SU-DHL-6 (cell line): ENCODE data around the gene TMEM242.

Source experiments
- H2AFZ ChIP-seq: fragments of 200-600 bp; sonication (generic); 2 replicates; pipeline ENCODE4 v1.6.1; 2014; ENCODE audit warnings: low read depth, mild to moderate bottlenecking, moderate library complexity, mixed read lengths, antibody characterized with exemption, low read length; ENCODE audit not compliant: severe bottlenecking
- H3F3A ChIP-seq: fragments of 200-600 bp; shearing (Covaris generic); 2 replicates; pipeline ENCODE4 v1.6.0; 2016; ENCODE audit warnings: antibody characterized with exemption, mild to moderate bottlenecking; ENCODE audit not compliant: insufficient read depth
- H3K27ac ChIP-seq: fragments of 200-600 bp; sonication (generic); 2 replicates; pipeline ENCODE4 v1.5.1; 2016; ENCODE audit warnings: low read depth, mild to moderate bottlenecking, low read length, moderate library complexity, mixed read lengths
- H3K27me3 ChIP-seq: fragments of 200-600 bp; sonication (generic), shearing (Covaris generic); 2 replicates; pipeline ENCODE4 v1.6.0; 2014; ENCODE audit warnings: mild to moderate bottlenecking, low read length
- H3K36me3 ChIP-seq: fragments of 200-600 bp; sonication (generic); 2 replicates; pipeline ENCODE4 v1.6.1; 2014; ENCODE audit warnings: mild to moderate bottlenecking, low read length, mixed read lengths
- H3K4me2 ChIP-seq: fragments of 300-600, 200-600 bp; shearing (Covaris generic), sonication (generic); 2 replicates; pipeline ENCODE4 v1.6.0; 2014; ENCODE audit warnings: low read length, low read depth, mild to moderate bottlenecking; ENCODE audit not compliant: poor library complexity, severe bottlenecking
- H3K4me3 ChIP-seq: fragments of 200-600 bp; sonication (generic); 2 replicates; pipeline ENCODE4 v1.5.1; 2014; ENCODE audit warnings: antibody characterized with exemption, low read length, mild to moderate bottlenecking, mixed read lengths; ENCODE audit not compliant: insufficient read depth, poor library complexity, severe bottlenecking
- H3K79me2 ChIP-seq: fragments of 200-600 bp; sonication (generic); 2 replicates; pipeline ENCODE4 v1.6.1; 2014; ENCODE audit warnings: mild to moderate bottlenecking, low read length, moderate library complexity; ENCODE audit not compliant: insufficient read depth
- H3K9ac ChIP-seq: fragments of 200-600 bp; sonication (generic); 2 replicates; pipeline ENCODE4 v1.7.0; 2014; ENCODE audit warnings: mild to moderate bottlenecking, low read length
- H3K9me2 ChIP-seq: fragments of 200-600 bp; sonication (generic); replicated peaks from 2 replicates; pipeline ENCODE4 v1.6.1; 2014; ENCODE audit warnings: low read length; ENCODE audit not compliant: insufficient read depth
- H3K9me3 ChIP-seq: fragments of 200-600 bp; sonication (generic); 2 replicates; pipeline ENCODE4 v1.6.1; 2014; ENCODE audit warnings: low read length, mixed read lengths; ENCODE audit not compliant: insufficient read depth
- H4K20me1 ChIP-seq: fragments of 200-600 bp; sonication (generic); 2 replicates; pipeline ENCODE4 v1.6.1; 2014; ENCODE audit warnings: low read depth, mild to moderate bottlenecking, antibody characterized with exemption, low read length, moderate library complexity, mixed read lengths
- CTCF ChIP-seq: fragments of 200-600 bp; sonication (generic); IDR thresholded peaks from one replicate; pipeline ENCODE4 v1.5.1; 2017; ENCODE audit warnings: antibody characterized with exemption, mild to moderate bottlenecking, low read length, moderate library complexity; ENCODE audit not compliant: insufficient read depth, poor library complexity, severe bottlenecking
- EZH2phosphoT487 ChIP-seq: fragments of 200-600 bp; sonication (generic), shearing (Covaris generic); conservative IDR thresholded peaks from 2 replicates; pipeline ENCODE4 v1.6.1; 2018; ENCODE audit warnings: mild to moderate bottlenecking, antibody characterized with exemption, low read length, moderate library complexity, mixed read lengths

TMEM242 gene

GRCh38 chr6:157302736-157303135 lies 20.6 kb downstream of the TMEM242 start:
- no peaks in the 10 kb centered on the region for H3K79me2 ChIP-seq
- H3K9me3 ChIP-seq, result no peaks in the 10 kb centered on the region
- no peaks in the 10 kb centered on the region for H3K9me2 ChIP-seq
- no peaks in the 10 kb centered on the region for H3K27me3 ChIP-seq
- H3K9ac ChIP-seq, result no peak overlapping the region
- no peak overlapping the region for H3K4me2 ChIP-seq
- H3F3A ChIP-seq, result no peaks in the 10 kb centered on the region
- H3K4me3 ChIP-seq, result no peak overlapping the region
- H2AFZ ChIP-seq, result no peak overlapping the region
- no peaks in the 10 kb centered on the region for H4K20me1 ChIP-seq
- H3K27ac ChIP-seq, result no peak overlapping the region
- TF ChIP-seq EZH2phosphoT487 (no peak), CTCF (no peak)
- H3K36me3 ChIP-seq, result no peaks in the 10 kb centered on the region

GRCh38 chr6:157300436-157300835 lies 22.9 kb downstream of the TMEM242 start:
- no peak overlapping the region for H3K4me3 ChIP-seq
- no peak overlapping the region for H3K9ac ChIP-seq
- no peak overlapping the region for H3K27ac ChIP-seq
- no peaks in the 10 kb centered on the region for H3F3A ChIP-seq
- H3K9me3 ChIP-seq, result no peaks in the 10 kb centered on the region
- TF ChIP-seq CTCF, result no peak
- H3K79me2 ChIP-seq, result no peaks in the 10 kb centered on the region
- H3K9me2 ChIP-seq, result no peaks in the 10 kb centered on the region
- H3K4me2 ChIP-seq, result no peak overlapping the region
- H4K20me1 ChIP-seq, result no peaks in the 10 kb centered on the region
- H2AFZ ChIP-seq, result no peak overlapping the region
- no peaks in the 10 kb centered on the region for H3K27me3 ChIP-seq
- H3K36me3 ChIP-seq, result no peaks in the 10 kb centered on the region

GRCh38 chr6:157300006-157300405 lies 23.3 kb downstream of the TMEM242 start:
- Histone ChIP-seq H3K9me3 (no peaks in the 10 kb centered on the region), H3F3A (no peaks in the 10 kb centered on the region), H3K4me3 (no peak overlapping the region), H3K9ac (no peak overlapping the region), H3K9me2 (no peaks in the 10 kb centered on the region), H3K79me2 (no peaks in the 10 kb centered on the region), H3K36me3 (no peaks in the 10 kb centered on the region), H3K27ac (no peak overlapping the region), H2AFZ (no peak overlapping the region), H3K4me2 (no peak overlapping the region), H4K20me1 (no peaks in the 10 kb centered on the region), H3K27me3 (no peaks in the 10 kb centered on the region)
- TF ChIP-seq CTCF (no peak), EZH2phosphoT487 (no peak)

- Histone ChIP-seq H3K79me2 (no peaks in the 10 kb centered on the region), H3K4me3 (no peak overlapping the region), H2AFZ (no peak overlapping the region), H3K9me2 (no peaks in the 10 kb centered on the region), H3K36me3 (no peaks in the 10 kb centered on the region), H3F3A (no peaks in the 10 kb centered on the region), H3K4me2 (no peak overlapping the region), H3K27ac (no peak overlapping the region), H3K27me3 (no peaks in the 10 kb centered on the region), H3K9ac (no peak overlapping the region), H3K9me3 (no peaks in the 10 kb centered on the region), H4K20me1 (no peaks in the 10 kb centered on the region)
- TF ChIP-seq EZH2phosphoT487 (no peak), CTCF (no peak)
Observed at GRCh38 chr6:157298216-157298724, 25.0 kb downstream of the TMEM242 start.
